OCI-LY3 (cell line): ENCODE results near the gene RRAGB.

Source experiments
- H2AFZ ChIP-seq: fragments of 200-600, 300-600 bp; shearing (Covaris generic); 2 replicates; pipeline ENCODE4 v1.6.0; 2014; ENCODE audit warnings: antibody characterized with exemption, low read depth, low read length
- H3K27ac ChIP-seq: fragments of 200-600, 300-600 bp; sonication (generic); 2 replicates; pipeline ENCODE4 v1.5.1; 2014; ENCODE audit warnings: mild to moderate bottlenecking, low read length, moderate library complexity, mixed read lengths
- H3K27me3 ChIP-seq: fragments of 200-600, 300-600 bp; sonication (generic); 2 replicates; pipeline ENCODE4 v1.6.1; 2014; ENCODE audit warnings: low read depth, low read length, mixed read lengths
- H3K36me3 ChIP-seq: fragments of 200-600, 300-600 bp; sonication (generic); replicated peaks from 2 replicates; pipeline ENCODE3; 2014; ENCODE audit warnings: low read depth, low read length, mixed read lengths
- H3K4me1 ChIP-seq: fragments of 300-600, 200-600 bp; sonication (generic); 2 replicates; pipeline ENCODE4 v1.6.1; 2014; ENCODE audit warnings: low read length, mixed read lengths
- H3K4me2 ChIP-seq: fragments of 200-600, 300-600 bp; sonication (generic); 2 replicates; pipeline ENCODE4 v1.6.1; 2014; ENCODE audit warnings: low read length, mixed read lengths
- H3K4me3 ChIP-seq: fragments of 300-600, 200-600 bp; sonication (generic); 2 replicates; pipeline ENCODE4 v1.5.1; 2014; ENCODE audit warnings: antibody characterized with exemption, mild to moderate bottlenecking, low read length, moderate library complexity
- H3K79me2 ChIP-seq: fragments of 300-600, 200-600 bp; shearing (Covaris generic); 2 replicates; pipeline ENCODE4 v1.6.1; 2014; ENCODE audit warnings: mild to moderate bottlenecking, low read length, mixed read lengths
- H3K9ac ChIP-seq: fragments of 300-600, 200-600 bp; shearing (Covaris generic); 2 replicates; pipeline ENCODE4 v1.6.0; 2014; ENCODE audit warnings: mild to moderate bottlenecking, low read length, moderate library complexity
- H3K9me3 ChIP-seq: fragments of 200-600, 300-600 bp; shearing (Covaris generic); 2 replicates; pipeline ENCODE4 v1.6.1; 2014; ENCODE audit warnings: low read length, mixed read lengths; ENCODE audit not compliant: insufficient read depth
- H4K20me1 ChIP-seq: fragments of 200-600, 300-600 bp; sonication (generic); 2 replicates; pipeline ENCODE4 v1.6.1; 2016; ENCODE audit warnings: low read length, mixed read lengths; ENCODE audit not compliant: insufficient read depth
- CTCF ChIP-seq: fragments of 200-600, 300-600 bp; sonication (generic); IDR thresholded peaks from 2 replicates; pipeline ENCODE4 v1.5.1; 2014; ENCODE audit warnings: antibody characterized with exemption, low read length, low read depth
- EZH2phosphoT487 ChIP-seq: fragments of 200-600 bp; shearing (Covaris generic); IDR thresholded peaks from 2 replicates; pipeline ENCODE4 v1.6.1; 2018; ENCODE audit warnings: antibody characterized with exemption, mixed run types, low read depth

The RRAGB gene

GRCh38 chrX:55787063-55787462 is 69.5 kb downstream of the RRAGB start:
- no peaks in the 10 kb centered on the region for H3K9me3 ChIP-seq
- no peaks in the 10 kb centered on the region for H3K79me2 ChIP-seq
- H3K27ac ChIP-seq = no peak overlapping the region
- H3K4me1 ChIP-seq = peaks cover 11% of the 10 kb centered on the region
- TF ChIP-seq CTCF (no peak), EZH2phosphoT487 (no peak)
- H3K36me3 ChIP-seq = no peaks in the 10 kb centered on the region
- no peak overlapping the region for H2AFZ ChIP-seq
- no peak overlapping the region for H3K9ac ChIP-seq
- H3K4me3 ChIP-seq = no peak overlapping the region
- H3K27me3 ChIP-seq = no peaks in the 10 kb centered on the region
- no peak overlapping the region for H3K4me2 ChIP-seq
- H4K20me1 ChIP-seq = no peaks in the 10 kb centered on the region

- no peak overlapping the region for H3K27ac ChIP-seq
Observed at GRCh38 chrX:55787727-55788126, 70.2 kb downstream of the RRAGB start.

DNA sequence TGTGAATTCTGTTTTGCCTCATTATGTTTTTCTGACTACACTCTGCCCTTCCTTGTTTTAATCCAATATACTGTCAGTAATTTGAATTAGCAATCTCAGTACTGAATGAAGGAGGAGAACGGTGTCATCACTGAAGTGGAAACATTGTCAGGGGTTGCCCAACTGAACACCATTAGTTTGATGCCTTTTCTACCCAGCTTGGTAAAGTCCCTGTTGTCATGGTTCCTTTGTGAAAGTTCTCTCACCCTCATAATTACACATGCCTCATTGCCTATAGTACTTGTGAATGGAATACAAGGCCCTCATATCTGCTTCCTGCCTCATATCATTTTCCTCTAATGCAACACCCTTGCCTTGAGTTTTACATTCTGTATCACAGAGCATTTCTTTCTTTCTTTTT is 76.9 kb downstream of the RRAGB start:
- Histone ChIP-seq H3K9me3 (no peaks in the 10 kb centered on the region), H3K79me2 (no peaks in the 10 kb centered on the region), H3K27me3 (no peaks in the 10 kb centered on the region), H3K27ac (no peak overlapping the region), H3K4me1 (peaks cover 11% of the 10 kb centered on the region), H3K9ac (no peak overlapping the region), H3K36me3 (no peaks in the 10 kb centered on the region), H4K20me1 (no peaks in the 10 kb centered on the region; the same call in 1 of the 2 replicates), H2AFZ (no peak overlapping the region), H3K4me3 (no peak overlapping the region), H3K4me2 (peak overlapping the region; percentile 63)
- no peak for TF ChIP-seq CTCF

More at GRCh38 chrX:55787727-55788126, 70.2 kb downstream of the RRAGB start:
- TF ChIP-seq CTCF (no peak), EZH2phosphoT487 (no peak)
- no peak overlapping the region for H3K4me3 ChIP-seq
- H3K36me3 ChIP-seq = no peaks in the 10 kb centered on the region
- H3K27me3 ChIP-seq = no peaks in the 10 kb centered on the region
- H3K9ac ChIP-seq = no peak overlapping the region
- no peak overlapping the region for H2AFZ ChIP-seq
- H3K4me1 ChIP-seq = peaks cover 11% of the 10 kb centered on the region
- no peaks in the 10 kb centered on the region for H3K79me2 ChIP-seq
- no peaks in the 10 kb centered on the region for H4K20me1 ChIP-seq
- peak overlapping the region; percentile 36 for H3K4me2 ChIP-seq
- H3K9me3 ChIP-seq = no peaks in the 10 kb centered on the region

DNA sequence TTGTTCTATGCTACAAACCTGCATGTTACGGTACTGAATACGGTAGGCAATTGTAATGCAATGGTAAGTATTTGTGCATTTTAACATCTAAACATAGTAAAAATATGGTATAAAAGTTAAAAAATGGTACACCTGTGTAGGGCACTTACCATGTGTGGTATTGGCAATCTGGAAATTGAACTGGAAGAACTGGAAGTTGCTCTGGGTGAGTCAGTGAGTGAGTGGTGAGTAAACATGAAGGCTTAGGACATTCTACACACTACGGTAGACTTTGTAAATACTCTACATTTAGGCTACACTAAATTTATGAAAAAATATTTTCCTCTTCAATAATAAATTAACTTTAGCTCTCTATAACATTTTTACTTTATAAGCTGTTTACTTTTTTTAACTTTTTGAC is 78.9 kb downstream of the RRAGB start:
- H3K27ac ChIP-seq = no peak overlapping the region
- H4K20me1 ChIP-seq = no peaks in the 10 kb centered on the region; the same call in 1 of the 2 replicates
- no peak overlapping the region for H3K9ac ChIP-seq
- no peaks in the 10 kb centered on the region for H3K36me3 ChIP-seq
- H3K4me1 ChIP-seq = peaks cover 11% of the 10 kb centered on the region
- no peak for TF ChIP-seq CTCF
- no peak for TF ChIP-seq EZH2phosphoT487
- H3K27me3 ChIP-seq = no peaks in the 10 kb centered on the region
- no peaks in the 10 kb centered on the region for H3K9me3 ChIP-seq
- no peaks in the 10 kb centered on the region for H3K79me2 ChIP-seq
- H2AFZ ChIP-seq = no peak overlapping the region
- H3K4me2 ChIP-seq = no peak overlapping the region
- no peak overlapping the region for H3K4me3 ChIP-seq
